BJ (cell line): ENCODE results near the gene SGK2. TPM values are rescaled to one million over a fixed set of nuclear protein-coding genes. Genes with fewer than 3 reads are reported as not detected.

Experiments used
- CTCF ChIA-PET: fragments of 350-600 bp; formaldehyde crosslinking; extraction: SDS; loops from one replicate; lab custom pipeline; 2021; ENCODE audit warnings: antibody characterized with exemption, inconsistent platforms; lab: Yijun Ruan, JAX
- POLR2A ChIA-PET: fragments of 300-600 bp; sonication (Branson Sonifier 250); formaldehyde crosslinking; extraction: SDS; loops from one replicate; lab custom pipeline; 2021; ENCODE audit warnings: antibody characterized with exemption; lab: Charles Lee
- DNase-seq: peaks from one replicate; pipeline ENCODE4 v3.0.0-alpha.2; 2011; ENCODE audit warnings: low read depth
- H3K27me3 ChIP-seq: 2 replicates; pipeline ENCODE4 v1.6.0; 2011; ENCODE audit warnings: low read length; ENCODE audit not compliant: control insufficient read depth, insufficient read depth
- H3K36me3 ChIP-seq: 2 replicates; pipeline ENCODE4 v1.5.1; 2011; ENCODE audit warnings: low read length; ENCODE audit not compliant: control insufficient read depth, insufficient read depth
- H3K4me3 ChIP-seq: 2 replicates; pipeline ENCODE4 v1.5.1; 2011; ENCODE audit warnings: low read depth, mild to moderate bottlenecking, control low read depth, low read length
- polyA plus RNA-seq: library from polyadenylated mRNA; depleted of rRNA; stranded (reverse); fragments of >200 nt; gene quantifications from 2 replicates; pipeline ENCODE4 v1.2.3, GENCODE V29; 2011
- TF ChIP-seq, protein P1 (sequence below): IDR thresholded peaks from 2 replicates; pipeline ENCODE4 v1.5.1; 2011; ENCODE audit warnings: low read depth, mild to moderate bottlenecking, control low read depth, inconsistent platforms, low read length, moderate library complexity; ENCODE audit not compliant: insufficient read depth

The SGK2 gene
- polyA plus RNA-seq, 1 experiment = 0.16 TPM

DNA sequence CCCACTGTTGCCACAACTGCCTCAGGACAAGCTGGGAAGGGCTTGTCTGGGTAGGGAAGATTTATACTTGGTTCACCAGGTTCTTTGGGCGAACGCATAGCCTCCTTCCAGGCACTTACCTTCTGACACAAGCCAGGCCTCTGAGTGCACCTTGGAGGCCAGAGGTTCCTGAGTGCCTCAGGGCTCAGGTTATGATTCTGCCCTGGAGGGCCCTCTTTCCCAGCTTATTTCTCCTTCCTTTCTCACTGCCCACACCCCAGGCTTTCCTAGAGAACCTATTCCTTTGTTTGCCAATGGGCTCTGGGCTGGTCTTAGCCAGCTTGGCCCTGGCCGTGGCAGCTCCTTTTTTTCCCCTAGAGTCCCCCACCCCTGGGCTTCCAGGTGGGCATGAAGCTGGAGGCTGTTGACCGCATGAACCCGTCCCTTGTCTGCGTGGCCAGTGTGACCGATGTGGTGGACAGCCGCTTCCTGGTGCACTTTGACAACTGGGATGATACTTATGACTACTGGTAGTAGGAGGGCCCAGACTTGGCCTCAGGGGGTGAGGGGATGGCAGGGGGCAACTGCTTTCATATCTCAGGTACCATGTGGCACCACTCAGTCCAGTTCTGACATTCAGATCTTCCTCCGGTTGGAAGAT is 26.3 kb upstream of the SGK2 start:
- TF ChIP-seq, protein P1, sequence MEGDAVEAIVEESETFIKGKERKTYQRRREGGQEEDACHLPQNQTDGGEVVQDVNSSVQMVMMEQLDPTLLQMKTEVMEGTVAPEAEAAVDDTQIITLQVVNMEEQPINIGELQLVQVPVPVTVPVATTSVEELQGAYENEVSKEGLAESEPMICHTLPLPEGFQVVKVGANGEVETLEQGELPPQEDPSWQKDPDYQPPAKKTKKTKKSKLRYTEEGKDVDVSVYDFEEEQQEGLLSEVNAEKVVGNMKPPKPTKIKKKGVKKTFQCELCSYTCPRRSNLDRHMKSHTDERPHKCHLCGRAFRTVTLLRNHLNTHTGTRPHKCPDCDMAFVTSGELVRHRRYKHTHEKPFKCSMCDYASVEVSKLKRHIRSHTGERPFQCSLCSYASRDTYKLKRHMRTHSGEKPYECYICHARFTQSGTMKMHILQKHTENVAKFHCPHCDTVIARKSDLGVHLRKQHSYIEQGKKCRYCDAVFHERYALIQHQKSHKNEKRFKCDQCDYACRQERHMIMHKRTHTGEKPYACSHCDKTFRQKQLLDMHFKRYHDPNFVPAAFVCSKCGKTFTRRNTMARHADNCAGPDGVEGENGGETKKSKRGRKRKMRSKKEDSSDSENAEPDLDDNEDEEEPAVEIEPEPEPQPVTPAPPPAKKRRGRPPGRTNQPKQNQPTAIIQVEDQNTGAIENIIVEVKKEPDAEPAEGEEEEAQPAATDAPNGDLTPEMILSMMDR = no peak
- ChIA-PET CTCF (interaction anchor here (0.8 to 1.8 kb wide), 4 partner anchors 14 to 161 kb away, joined by 3 to 6 read pairs (median 4); no protein-coding TSS in a partner anchor), POLR2A (no interaction called here)
- DNase-seq = no peak
- no peak overlapping the region for H3K4me3 ChIP-seq
- peaks cover 1% of the 10 kb centered on the region for H3K36me3 ChIP-seq
- H3K27me3 ChIP-seq = no peaks in the 10 kb centered on the region

DNA sequence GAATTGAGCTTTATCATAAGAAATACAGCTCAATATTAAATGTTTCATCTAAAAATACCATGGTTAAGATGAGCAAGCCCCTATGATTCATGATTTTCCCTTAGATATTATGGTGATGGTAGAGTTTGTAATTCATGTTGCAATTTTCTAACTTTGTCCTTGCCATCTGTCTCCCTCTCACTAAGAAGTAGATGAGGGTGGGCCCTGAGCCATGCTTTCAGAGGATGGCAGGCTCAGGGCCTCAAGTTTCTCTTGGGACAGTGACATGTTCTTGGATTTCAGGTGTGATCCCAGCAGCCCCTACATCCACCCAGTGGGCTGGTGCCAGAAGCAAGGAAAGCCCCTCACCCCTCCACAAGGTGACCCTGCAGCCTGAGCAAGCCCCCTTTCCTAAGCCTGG is 25.8 kb upstream of the SGK2 start:
- CTCF ChIA-PET = interaction anchor here (0.8 to 1.8 kb wide), 4 partner anchors 13 to 160 kb away, joined by 3 to 6 read pairs (median 4); no protein-coding TSS in a partner anchor
- Histone ChIP-seq H3K4me3 (no peak overlapping the region), H3K27me3 (no peaks in the 10 kb centered on the region), H3K36me3 (peaks cover 1% of the 10 kb centered on the region)
- POLR2A ChIA-PET = no interaction called here
- no peak for DNase-seq
- TF ChIP-seq, protein P1 = no peak

DNA sequence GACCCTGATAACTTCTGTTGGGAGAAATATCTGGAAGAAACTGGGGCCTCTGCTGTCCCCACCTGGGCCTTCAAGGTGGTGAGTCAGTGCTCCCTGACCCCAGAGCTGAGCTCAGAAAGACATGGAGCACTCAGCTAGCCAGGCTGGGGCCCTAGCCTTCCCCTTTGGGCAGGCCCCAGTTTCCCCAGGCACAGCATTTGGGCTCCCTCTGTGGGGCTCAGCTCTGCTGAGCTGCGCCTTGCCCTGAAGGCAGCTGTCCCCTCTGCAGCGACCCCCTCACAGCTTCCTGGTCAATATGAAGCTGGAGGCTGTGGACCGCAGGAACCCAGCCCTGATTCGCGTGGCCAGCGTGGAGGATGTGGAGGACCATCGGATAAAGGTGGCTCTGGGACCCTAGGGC is 24.8 kb upstream of the SGK2 start:
- peaks cover 1% of the 10 kb centered on the region for H3K36me3 ChIP-seq
- H3K27me3 ChIP-seq = no peaks in the 10 kb centered on the region
- no peak overlapping the region for H3K4me3 ChIP-seq
- CTCF ChIA-PET = interaction anchor here (1.7 kb wide), 1 partner anchor 558 kb away, joined by 5 read pairs; no protein-coding TSS in a partner anchor
- TF ChIP-seq, protein P1 = no peak
- no peak for DNase-seq
- POLR2A ChIA-PET = interaction anchor here (0.5 kb wide), 1 partner anchor 562 kb away, joined by 3 read pairs; no protein-coding TSS in a partner anchor

DNA sequence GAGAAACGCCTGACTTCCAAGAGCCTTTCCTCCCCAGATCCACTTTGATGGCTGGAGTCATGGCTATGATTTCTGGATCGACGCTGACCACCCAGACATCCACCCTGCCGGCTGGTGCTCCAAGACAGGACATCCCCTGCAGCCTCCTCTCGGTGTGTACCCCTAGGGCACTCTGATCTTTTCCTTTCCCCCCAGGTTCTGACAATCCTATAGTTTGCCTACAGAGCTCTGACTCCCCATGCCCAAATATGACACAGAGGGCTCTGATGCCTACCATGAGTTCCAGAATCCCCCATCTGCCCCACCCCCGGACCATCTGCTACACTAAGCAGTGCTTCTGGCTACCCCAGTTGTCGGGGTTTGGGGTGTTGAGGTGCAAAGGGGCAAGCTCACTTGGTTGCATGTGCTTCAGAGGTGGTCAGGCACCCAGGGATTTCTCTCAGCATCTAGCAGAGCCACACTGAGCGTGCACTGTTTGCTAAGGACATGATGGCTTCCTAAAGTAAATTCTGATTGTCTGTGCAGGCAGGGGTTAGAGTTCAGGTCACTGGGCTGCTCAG is 24.0 kb upstream of the SGK2 start:
- H3K36me3 ChIP-seq = no peaks in the 10 kb centered on the region; the same call in 1 of the 2 replicates
- TF ChIP-seq, protein P1 = no peak
- H3K4me3 ChIP-seq = no peak overlapping the region
- ChIA-PET POLR2A (no interaction called here), CTCF (interaction anchor here (1.7 to 6.8 kb wide), 2 partner anchors 156 to 557 kb away, joined by 5 to 119 read pairs; no protein-coding TSS in a partner anchor)
- DNase-seq = no peak
- no peaks in the 10 kb centered on the region for H3K27me3 ChIP-seq

DNA sequence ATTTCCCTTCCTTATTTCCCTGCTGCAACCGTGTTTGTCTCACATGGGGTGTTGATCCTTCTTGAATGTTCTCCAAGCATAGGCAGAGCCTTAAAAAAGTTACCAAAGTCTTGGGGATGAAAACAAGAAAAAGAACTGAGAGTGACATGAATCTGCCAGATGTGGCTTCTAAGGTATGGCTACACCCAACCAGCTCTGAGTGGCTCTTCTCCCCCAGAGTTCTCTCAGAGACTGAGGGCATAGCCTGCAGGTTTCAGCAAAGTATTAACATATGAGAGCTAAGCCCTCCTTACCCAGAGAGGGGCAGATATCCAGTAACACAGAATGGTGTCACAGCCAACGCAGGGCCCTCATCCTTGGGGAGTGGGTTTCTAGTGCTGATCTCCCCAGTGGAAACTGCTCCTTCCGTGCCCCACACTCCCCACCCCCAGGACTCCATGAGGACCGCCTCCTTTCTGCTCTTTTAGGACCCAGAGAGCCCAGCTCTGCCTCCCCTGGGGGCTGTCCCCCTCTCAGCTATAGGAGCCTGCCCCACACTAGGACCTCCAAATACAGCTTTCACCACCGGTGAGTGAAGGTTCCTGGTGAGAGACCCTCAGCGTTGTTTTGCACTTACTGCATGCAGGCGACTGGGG is 23.3 kb upstream of the SGK2 start:
- H3K27me3 ChIP-seq = no peaks in the 10 kb centered on the region
- TF ChIP-seq, protein P1 = no peak
- no peaks in the 10 kb centered on the region; the same call in 1 of the 2 replicates for H3K36me3 ChIP-seq
- ChIA-PET POLR2A (no interaction called here), CTCF (interaction anchor here (1.7 to 6.8 kb wide), 2 partner anchors 156 to 556 kb away, joined by 5 to 119 read pairs; no protein-coding TSS in a partner anchor)
- H3K4me3 ChIP-seq = no peak overlapping the region
- no peak for DNase-seq
